GM23338 (cell line): ENCODE data around the gene PCBP3. TPM values are rescaled to one million over a fixed set of nuclear protein-coding genes. Genes with fewer than 3 reads are reported as not detected.

Source experiments
- ATAC-seq: fragments of 200-7000 bp; cut with Tn5 transposase; 3 replicates; pipeline ENCODE4 v1.9.1; 2020
- DNase-seq: peaks from one replicate; pipeline ENCODE4 v3.0.0-alpha.2; 2015; ENCODE audit warnings: low spot score
- H2AFZ ChIP-seq: fragments of 200-600 bp; sonication (generic); 2 replicates; pipeline ENCODE4 v1.8.0; 2016; ENCODE audit warnings: antibody characterized with exemption, mild to moderate bottlenecking, moderate library complexity
- H3F3A ChIP-seq: fragments of 200-600 bp; sonication (generic); replicated peaks from 2 replicates; pipeline ENCODE4 v1.8.0; 2017; ENCODE audit warnings: antibody characterized with exemption, mixed run types, low read depth
- H3K27ac ChIP-seq: fragments of 200-600 bp; sonication (generic); 2 replicates; pipeline ENCODE4 v1.6.1; 2016; ENCODE audit warnings: low read depth
- H3K27me3 ChIP-seq: fragments of 200-600 bp; sonication (generic); 2 replicates; pipeline ENCODE4 v1.8.0; 2016; ENCODE audit warnings: mild to moderate bottlenecking, mixed run types, moderate library complexity; ENCODE audit not compliant: insufficient read depth
- H3K36me3 ChIP-seq: fragments of 200-600 bp; sonication (generic); 2 replicates; pipeline ENCODE4 v1.8.0; 2016; ENCODE audit warnings: mild to moderate bottlenecking; ENCODE audit not compliant: insufficient read depth
- H3K4me1 ChIP-seq: fragments of 200-600 bp; sonication (generic); 2 replicates; pipeline ENCODE4 v1.8.0; 2016; ENCODE audit warnings: mild to moderate bottlenecking, moderate library complexity; ENCODE audit not compliant: insufficient read depth
- H3K4me2 ChIP-seq: fragments of 200-600 bp; sonication (generic); 2 replicates; pipeline ENCODE4 v1.7.1; 2017; ENCODE audit warnings: mixed run types
- H3K4me3 ChIP-seq: fragments of 200-600 bp; sonication (generic); 2 replicates; pipeline ENCODE4 v1.6.1; 2016; ENCODE audit warnings: mixed run types
- H3K79me2 ChIP-seq: fragments of 200-600 bp; sonication (generic); replicated peaks from 2 replicates; pipeline ENCODE4 v1.8.0; 2017; ENCODE audit warnings: mild to moderate bottlenecking; ENCODE audit not compliant: insufficient read depth
- H3K9me2 ChIP-seq: fragments of 200-600 bp; sonication (generic); 2 replicates; pipeline ENCODE4 v1.8.0; 2017; ENCODE audit not compliant: insufficient read depth
- H4K20me1 ChIP-seq: fragments of 200-600 bp; sonication (generic); replicated peaks from 2 replicates; pipeline ENCODE4 v1.8.0; 2017; ENCODE audit warnings: mild to moderate bottlenecking; ENCODE audit not compliant: insufficient read depth
- H3K27ac Mint-ChIP-seq: 2 replicates; pipeline ENCODE4 v1.8.0; 2020; ENCODE audit warnings: inconsistent platforms, mild to moderate bottlenecking, moderate library complexity, mixed read lengths
- H3K27me3 Mint-ChIP-seq: 3 replicates; pipeline ENCODE4 v1.8.0; 2022; ENCODE audit warnings: low read depth, mild to moderate bottlenecking, moderate library complexity, mixed read lengths, inconsistent platforms; ENCODE audit not compliant: insufficient read depth, poor library complexity
- H3K36me3 Mint-ChIP-seq: 3 replicates; pipeline ENCODE4 v1.8.0; 2021; ENCODE audit warnings: low read depth, mild to moderate bottlenecking, inconsistent platforms, moderate library complexity, mixed read lengths
- H3K4me1 Mint-ChIP-seq: 3 replicates; pipeline ENCODE4 v1.8.0; 2020; ENCODE audit warnings: mild to moderate bottlenecking, inconsistent platforms, mixed read lengths
- H3K4me3 Mint-ChIP-seq: 3 replicates; pipeline ENCODE4 v1.8.0; 2021; ENCODE audit warnings: moderate library complexity, mild to moderate bottlenecking, inconsistent platforms, mixed read lengths
- H3K9me3 Mint-ChIP-seq: 3 replicates; pipeline ENCODE4 v1.8.0; 2020; ENCODE audit warnings: moderate library complexity, mild to moderate bottlenecking, inconsistent platforms, mixed read lengths
- CREB1 ChIP-seq: fragments of 250-450 bp; sonication (Bioruptor Pico); IDR thresholded peaks from 2 replicates; pipeline ENCODE4 v1.5.0; 2020; ENCODE audit warnings: low read depth, mild to moderate bottlenecking, moderate library complexity
- ETS1 ChIP-seq: IDR thresholded peaks from 2 replicates; pipeline ENCODE4 v1.6.1; 2016; ENCODE audit warnings: antibody characterized with exemption
- EZH2 ChIP-seq: fragments of 200-600 bp; sonication (generic); IDR thresholded peaks from one replicate; pipeline ENCODE4 v1.8.0; 2017; ENCODE audit warnings: antibody characterized with exemption, mild to moderate bottlenecking, low read depth; ENCODE audit not compliant: unreplicated experiment
- JUNB ChIP-seq: IDR thresholded peaks from one replicate; pipeline ENCODE4 v1.6.1; 2016; ENCODE audit warnings: antibody characterized with exemption; ENCODE audit not compliant: unreplicated experiment
- NANOG ChIP-seq: IDR thresholded peaks from 2 replicates; pipeline ENCODE4 v1.6.1; 2016; ENCODE audit warnings: antibody characterized with exemption, borderline replicate concordance
- POLR2AphosphoS5 ChIP-seq: IDR thresholded peaks from 2 replicates; pipeline ENCODE4 v1.6.1; 2016; ENCODE audit warnings: antibody characterized with exemption, low read depth
- REST ChIP-seq: IDR thresholded peaks from one replicate; pipeline ENCODE4 v1.6.1; 2018; ENCODE audit warnings: antibody characterized with exemption; ENCODE audit not compliant: unreplicated experiment
- STAT1 ChIP-seq: IDR thresholded peaks from one replicate; pipeline ENCODE4 v1.6.1; 2016; ENCODE audit warnings: antibody characterized with exemption; ENCODE audit not compliant: unreplicated experiment
- ZNF114 ChIP-seq: fragments of 250-450 bp; sonication (Bioruptor Pico); IDR thresholded peaks from 2 replicates; pipeline ENCODE4 v1.5.0; 2020; ENCODE audit warnings: mild to moderate bottlenecking, moderate library complexity
- ZNF331 ChIP-seq: fragments of 250-450 bp; sonication (Bioruptor Pico); IDR thresholded peaks from 2 replicates; pipeline ENCODE4 v1.5.0; 2020; ENCODE audit warnings: low read depth, mild to moderate bottlenecking, moderate library complexity
- ZNF462 ChIP-seq: fragments of 250-450 bp; sonication (Bioruptor Pico); IDR thresholded peaks from 2 replicates; pipeline ENCODE4 v1.5.0; 2020; ENCODE audit warnings: mild to moderate bottlenecking, moderate library complexity
- polyA plus RNA-seq: library from polyadenylated mRNA; unstranded; fragments of >200 nt; fragmentation: Nextera tagmentation; extraction: Ambion mirVana; gene quantifications from 2 replicates; pipeline ENCODE4 v1.2.1, GENCODE V29; 2016
- total RNA-seq: library from RNA; depleted of rRNA; stranded (reverse); fragments of >200 nt; shearing (Covaris generic); gene quantifications from 2 replicates; pipeline ENCODE4 v1.2.3, GENCODE V29; 2014

PCBP3 gene
- total and polyA plus RNA-seq, 2 experiments from 2014 or later, result 7.1 to 9.1 TPM

DNA sequence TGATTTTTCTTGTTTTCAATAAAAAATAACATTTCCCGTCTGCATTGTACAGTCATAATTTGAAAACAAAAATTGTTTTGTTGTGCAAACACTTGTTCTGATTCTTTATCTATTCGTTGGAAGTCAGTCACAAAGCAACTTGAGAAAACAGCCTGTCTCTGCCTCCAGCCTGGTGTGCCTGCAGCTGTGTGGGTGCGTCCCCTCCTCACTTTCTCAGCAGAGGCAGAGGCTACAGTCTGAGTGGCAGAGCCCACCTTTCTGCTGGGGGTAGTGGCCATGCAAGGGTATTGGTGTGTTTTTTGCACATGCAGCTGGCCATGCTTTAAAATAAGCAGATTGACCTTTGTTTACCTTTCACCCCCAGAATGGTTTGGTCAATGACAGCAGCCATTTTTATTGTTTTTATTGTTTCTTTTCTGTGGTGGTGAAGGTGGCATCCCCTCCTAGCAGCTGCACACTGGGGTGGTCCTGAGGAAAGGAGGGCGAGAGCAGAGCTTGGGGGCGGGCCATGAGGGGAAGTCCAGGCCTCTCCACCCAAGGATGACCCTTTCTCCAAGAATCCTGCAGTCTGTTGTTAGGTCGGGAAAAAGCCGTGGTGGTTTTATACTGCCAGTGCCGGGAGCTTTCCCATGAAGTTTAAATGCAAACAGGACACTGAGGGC lies 159.6 kb downstream of the PCBP3 start (continued):
- TF ChIP-seq JUNB, result no peak
- no peak for TF ChIP-seq CREB1
- TF ChIP-seq POLR2AphosphoS5, result no peak
- no peak for TF ChIP-seq NANOG
- no peak for TF ChIP-seq STAT1
- TF ChIP-seq ZNF331 (CRISPR knock-in tag), result no peak

DNA sequence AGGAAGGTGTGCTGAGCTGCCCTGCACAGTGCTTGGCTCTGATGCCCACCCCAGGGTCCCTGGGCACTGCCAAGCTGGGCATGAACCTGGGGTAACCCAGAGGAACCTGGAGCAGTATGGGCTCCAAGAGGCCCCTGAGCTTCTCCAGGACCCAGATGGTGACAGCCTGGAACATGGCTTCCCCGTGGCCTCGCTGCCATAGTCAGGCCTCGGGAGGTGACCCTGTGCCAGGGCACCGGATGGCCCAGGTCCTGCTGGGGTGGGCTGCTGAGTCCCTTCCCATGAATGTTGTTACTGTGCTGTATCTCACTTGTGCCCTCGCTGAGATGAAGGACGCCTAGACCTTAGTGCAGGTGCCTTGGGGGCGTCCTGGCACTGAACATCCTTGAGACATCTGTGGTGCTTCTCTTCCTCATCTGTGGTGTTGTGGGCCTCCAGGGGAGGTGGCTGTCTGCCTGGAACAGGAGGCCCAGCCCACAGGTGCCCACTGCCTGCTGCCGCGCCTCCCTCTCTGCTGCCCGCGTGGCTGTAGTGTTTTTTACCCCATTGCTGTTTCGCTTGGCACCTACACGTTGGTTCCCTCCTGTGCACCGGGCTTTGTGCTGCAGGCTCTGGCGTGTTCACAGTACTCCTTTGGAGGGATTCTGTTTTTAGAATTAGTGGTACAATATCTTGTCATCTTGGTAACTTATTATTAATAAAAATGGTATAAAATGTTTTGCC lies 160.3 kb downstream of the PCBP3 start:
- no peaks in the 10 kb centered on the region for H3K36me3 ChIP-seq
- no peaks in the 10 kb centered on the region for H3K9me2 ChIP-seq
- H4K20me1 ChIP-seq, result no peaks in the 10 kb centered on the region
- no peak overlapping the region for H3K27ac Mint-ChIP-seq
- H3K79me2 ChIP-seq, result no peaks in the 10 kb centered on the region
- no peaks in the 10 kb centered on the region for H3K4me1 ChIP-seq
- H3K4me3 Mint-ChIP-seq, result no peak overlapping the region
- H3K9me3 Mint-ChIP-seq, result peaks cover 3% of the 10 kb centered on the region; the same call in 1 of the 3 replicates
- no peaks in the 10 kb centered on the region for H3F3A ChIP-seq
- no peaks in the 10 kb centered on the region for H3K27me3 ChIP-seq
- no peak overlapping the region for H3K4me3 ChIP-seq
- H3K4me2 ChIP-seq, result no peak overlapping the region
- no peaks in the 10 kb centered on the region for H3K27me3 Mint-ChIP-seq
- H3K27ac ChIP-seq, result no peak overlapping the region
- no peaks in the 10 kb centered on the region for H3K36me3 Mint-ChIP-seq
- ATAC-seq (no peak), DNase-seq (no peak)
- peaks cover 3% of the 10 kb centered on the region; the same call in 2 of the 3 replicates for H3K4me1 Mint-ChIP-seq
- no peak overlapping the region for H2AFZ ChIP-seq
- TF ChIP-seq ZNF331 (CRISPR knock-in tag) (no peak), ETS1 (no peak), ZNF462 (CRISPR knock-in tag) (no peak), NANOG (no peak), ZNF114 (CRISPR knock-in tag) (no peak), REST (no peak), CREB1 (no peak), STAT1 (no peak), JUNB (no peak), POLR2AphosphoS5 (no peak), EZH2 (no peak)
